GM12801 (cell line): ENCODE data around the gene PDE1C.

Experiments
- CTCF ChIP-seq: IDR thresholded peaks from one replicate; pipeline ENCODE4 v1.5.1; 2011; ENCODE audit warnings: control low read depth; ENCODE audit not compliant: insufficient read length; ENCODE audit errors: extremely low read depth

The PDE1C gene

GRCh38 chr7:32063614-32064013 lies 6.6 kb downstream of the PDE1C start:
- no peak for TF ChIP-seq CTCF

- TF ChIP-seq CTCF = no peak
Measured at GRCh38 chr7:32062150-32062549, 8.1 kb downstream of the PDE1C start.

GRCh38 chr7:32061346-32061745 lies 8.9 kb downstream of the PDE1C start:
- TF ChIP-seq CTCF = no peak

GRCh38 chr7:32059289-32060011 lies 10.8 kb downstream of the PDE1C start:
- TF ChIP-seq CTCF = no peak

GRCh38 chr7:32058002-32058401 lies 12.2 kb downstream of the PDE1C start:
- no peak for TF ChIP-seq CTCF

GRCh38 chr7:32056767-32057166 lies 13.4 kb downstream of the PDE1C start:
- no peak for TF ChIP-seq CTCF

GRCh38 chr7:32053204-32053603 lies 17.0 kb downstream of the PDE1C start:
- no peak for TF ChIP-seq CTCF
